ENCODE measurements around the gene UCK2.
"Not testable (repeated sequence)": the region's sequence is repeated elsewhere in the genome, so short reads cannot be mapped to it uniquely, and the experiment has no call there.

DNA sequence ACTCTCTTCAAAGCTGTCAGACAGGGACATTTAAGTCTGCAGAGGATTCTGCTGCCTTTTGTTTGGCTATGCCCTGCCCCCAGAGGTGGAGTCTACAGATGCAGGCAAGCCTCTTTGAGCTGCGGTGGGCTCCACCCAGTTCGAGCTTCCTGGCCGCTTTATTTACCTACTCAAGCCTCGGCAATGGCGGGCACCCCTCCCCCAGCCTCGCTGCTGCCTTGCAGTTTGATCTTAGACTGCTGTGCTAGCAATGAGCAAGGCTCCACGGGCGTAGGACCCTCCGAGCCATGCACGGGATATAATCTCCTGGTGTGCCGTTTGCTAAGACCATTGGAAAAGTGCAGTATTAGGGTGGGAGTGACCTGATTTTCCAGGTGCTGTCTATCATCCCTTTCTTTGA lies 43.9 kb upstream of the UCK2 start:
- TF ChIP-seq EGR1 (IDR thresholded peaks at IDR 0.05; ENCODE audit: borderline replicate concordance in 1 of 2, low read depth in 2 of 2, low read length in 2 of 2); BHLHE40 (IDR thresholded peaks at IDR 0.05; ENCODE audit: borderline replicate concordance in 1 of 2, low read depth in 2 of 2, low read length in 1 of 2); SMC3 (IDR thresholded peaks at IDR 0.05; ENCODE audit: borderline replicate concordance, low read length); CTCF (IDR thresholded peaks at IDR 0.05 in 2 of 3, conservative IDR thresholded peaks at IDR 0.05 in 1 of 3; ENCODE audit: control insufficient read depth in 2 of 3, extremely low read depth in 1 of 3, insufficient read depth in 1 of 3, low read depth in 3 of 3, low read length in 3 of 3); POLR2AphosphoS2 (IDR thresholded peaks at IDR 0.05; ENCODE audit: low read depth, low read length); HDAC2 (IDR thresholded peaks at IDR 0.05); NR2C2 (IDR thresholded peaks at IDR 0.05; ENCODE audit: borderline replicate concordance, control insufficient read depth, insufficient read length, low read depth); CEBPZ (IDR thresholded peaks at IDR 0.05; ENCODE audit: low read depth, low read length); PML (IDR thresholded peaks at IDR 0.05; ENCODE audit: low read length); ZZZ3 (IDR thresholded peaks at IDR 0.05; ENCODE audit: control insufficient read depth, insufficient read length, low read depth); REST (IDR thresholded peaks at IDR 0.05; ENCODE audit: low read depth, low read length); FOXM1 (IDR thresholded peaks at IDR 0.05; ENCODE audit: low read depth, low read length); NBN (IDR thresholded peaks at IDR 0.05): not testable (repeated sequence)
- TF ChIP-seq, protein P1, sequence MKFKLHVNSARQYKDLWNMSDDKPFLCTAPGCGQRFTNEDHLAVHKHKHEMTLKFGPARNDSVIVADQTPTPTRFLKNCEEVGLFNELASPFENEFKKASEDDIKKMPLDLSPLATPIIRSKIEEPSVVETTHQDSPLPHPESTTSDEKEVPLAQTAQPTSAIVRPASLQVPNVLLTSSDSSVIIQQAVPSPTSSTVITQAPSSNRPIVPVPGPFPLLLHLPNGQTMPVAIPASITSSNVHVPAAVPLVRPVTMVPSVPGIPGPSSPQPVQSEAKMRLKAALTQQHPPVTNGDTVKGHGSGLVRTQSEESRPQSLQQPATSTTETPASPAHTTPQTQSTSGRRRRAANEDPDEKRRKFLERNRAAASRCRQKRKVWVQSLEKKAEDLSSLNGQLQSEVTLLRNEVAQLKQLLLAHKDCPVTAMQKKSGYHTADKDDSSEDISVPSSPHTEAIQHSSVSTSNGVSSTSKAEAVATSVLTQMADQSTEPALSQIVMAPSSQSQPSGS (IDR thresholded peaks at IDR 0.05; ENCODE audit: low read length) = not testable (repeated sequence)
